ENCODE data around the gene IL13. TPM values are rescaled to one million over a fixed set of nuclear protein-coding genes. Genes with fewer than 3 reads are reported as not detected.

Gene IL13
- total RNA-seq = not detected
- polyA plus RNA-seq = not detected

- ChIA-PET POLR2A (ENCODE audit: partially characterized antibody) (no interaction called here), CTCF (ENCODE audit: partially characterized antibody) (interaction anchor here (1.9 kb wide), 1 partner anchor 58 kb away, joined by 5 read pairs; no protein-coding TSS in a partner anchor)
- no peak for DNase-seq
- Histone ChIP-seq H3K9me3 (ENCODE audit: control insufficient read depth in 1 of 2, low read length in 2 of 2) (no peaks in the 10 kb centered on the region), H3K27ac (ENCODE audit: low read depth, low read length) (no peak within 1 kb of the TSS), H3K27me3 (ENCODE audit: insufficient read depth, low read length) (peaks cover 7% of the 10 kb centered on the region), H3K36me3 (ENCODE audit: insufficient read depth, low read length) (no peaks in the 10 kb centered on the region), H3K4me1 (ENCODE audit: insufficient read depth, low read length) (peaks cover 15% of the 10 kb centered on the region), H3K4me3 (ENCODE audit: low read length in 2 of 2) (no peak within 1 kb of the TSS)
- intact Hi-C loops (cut with micrococcal nuclease) = no loop called here
- Mint-ChIP-seq H3K4me1 (peaks cover 7 to 23% (median 8%) of the 10 kb centered on the region in 4 donors), H3K27ac (no peak within 1 kb of the TSS), H3K9me3 (no peaks in the 10 kb centered on the region), H3K36me3 (no peaks in the 10 kb centered on the region), H3K27me3 (peaks cover 14 to 15% of the 10 kb centered on the region in 2 donors), H3K4me3 (peak within 1 kb of the TSS in 6 of 8 donors; percentile 35 to 64 (median 49))
Measured at GRCh38 chr5:132657676-132658380, at the start of gene IL13. TSS of gene IL13 (plus strand) at chr5:132658173. CDS start at chr5:132658187, 14 bp downstream.

GRCh38 chr5:132611965-132612364 is 46.0 kb upstream of the IL13 start:
- POLR2A ChIA-PET (ENCODE audit: partially characterized antibody) = no interaction called here
- H3K4me1 ChIP-seq (ENCODE audit: insufficient read depth, low read length) = no peaks in the 10 kb centered on the region
- Mint-ChIP-seq H3K4me3 (no peak overlapping the region), H3K27ac (no peak overlapping the region), H3K9me3 (peaks cover 0 to 4% (median 0%) of the 10 kb centered on the region in 8 donors), H3K36me3 (peaks cover 47 to 64% of the 10 kb centered on the region in 2 donors), H3K4me1 (no peaks in the 10 kb centered on the region), H3K27me3 (no peaks in the 10 kb centered on the region)
- intact Hi-C loops (cut with micrococcal nuclease) = loop anchor here (10.0 kb wide), 1 partner anchor 87 kb away; no protein-coding TSS in a partner anchor
- H3K27ac ChIP-seq (ENCODE audit: low read depth, low read length) = no peak overlapping the region
- CTCF ChIA-PET (ENCODE audit: partially characterized antibody) = no interaction called here
- H3K36me3 ChIP-seq (ENCODE audit: insufficient read depth, low read length) = peaks cover 24% of the 10 kb centered on the region
- no peak overlapping the region for H3K4me3 ChIP-seq (ENCODE audit: low read length in 2 of 2)
- no peaks in the 10 kb centered on the region for H3K9me3 ChIP-seq (ENCODE audit: control insufficient read depth in 1 of 2, low read length in 2 of 2)
- H3K27me3 ChIP-seq (ENCODE audit: insufficient read depth, low read length) = no peaks in the 10 kb centered on the region
- no peak for DNase-seq

- peak overlapping the region in 1 of 7 donors; percentile 23 for H3K27ac Mint-ChIP-seq
- H3K36me3 Mint-ChIP-seq = peaks cover 48 to 68% of the 10 kb centered on the region in 2 donors
- no peak overlapping the region for H3K27ac ChIP-seq (ENCODE audit: low read depth, low read length)
- H3K4me3 Mint-ChIP-seq = no peak overlapping the region
- POLR2A ChIA-PET (ENCODE audit: partially characterized antibody) = no interaction called here
- H3K4me1 Mint-ChIP-seq = no peaks in the 10 kb centered on the region
- CTCF ChIA-PET (ENCODE audit: partially characterized antibody) = interaction anchor here (1.0 kb wide), 1 partner anchor 20 kb away, joined by 5 read pairs; no protein-coding TSS in a partner anchor
- no peaks in the 10 kb centered on the region for H3K9me3 ChIP-seq (ENCODE audit: control insufficient read depth in 1 of 2, low read length in 2 of 2)
- no peaks in the 10 kb centered on the region for H3K4me1 ChIP-seq (ENCODE audit: insufficient read depth, low read length)
- H3K4me3 ChIP-seq (ENCODE audit: low read length in 2 of 2) = no peak overlapping the region
- H3K36me3 ChIP-seq (ENCODE audit: insufficient read depth, low read length) = peaks cover 22% of the 10 kb centered on the region
- H3K9me3 Mint-ChIP-seq = peaks cover 0 to 4% (median 0%) of the 10 kb centered on the region in 8 donors
- no peak for DNase-seq
- no peaks in the 10 kb centered on the region for H3K27me3 ChIP-seq (ENCODE audit: insufficient read depth, low read length)
- no peaks in the 10 kb centered on the region for H3K27me3 Mint-ChIP-seq
- intact Hi-C loops (cut with micrococcal nuclease) = loop anchor here (10.0 kb wide), 1 partner anchor 88 kb away; no protein-coding TSS in a partner anchor
Measured at GRCh38 chr5:132612846-132613245, 45.1 kb upstream of the IL13 start.

GRCh38 chr5:132621699-132622098 is 36.3 kb upstream of the IL13 start:
- Histone ChIP-seq H3K27me3 (ENCODE audit: insufficient read depth, low read length) (no peaks in the 10 kb centered on the region), H3K36me3 (ENCODE audit: insufficient read depth, low read length) (peaks cover 3% of the 10 kb centered on the region), H3K27ac (ENCODE audit: low read depth, low read length) (no peak overlapping the region), H3K9me3 (ENCODE audit: control insufficient read depth in 1 of 2, low read length in 2 of 2) (no peaks in the 10 kb centered on the region), H3K4me3 (ENCODE audit: low read length in 2 of 2) (no peak overlapping the region), H3K4me1 (ENCODE audit: insufficient read depth, low read length) (no peaks in the 10 kb centered on the region)
- Mint-ChIP-seq H3K27ac (peak overlapping the region in 1 of 7 donors; percentile 53), H3K36me3 (peaks cover 46 to 58% of the 10 kb centered on the region in 2 donors), H3K4me1 (no peaks in the 10 kb centered on the region), H3K4me3 (no peak overlapping the region), H3K9me3 (no peaks in the 10 kb centered on the region), H3K27me3 (no peaks in the 10 kb centered on the region)
- intact Hi-C loops (cut with micrococcal nuclease) = no loop called here
- DNase-seq = no peak
- POLR2A ChIA-PET (ENCODE audit: partially characterized antibody) = no interaction called here
- CTCF ChIA-PET (ENCODE audit: partially characterized antibody) = no interaction called here

GRCh38 chr5:132622608-132623007 is 35.4 kb upstream of the IL13 start:
- Mint-ChIP-seq H3K27me3 (no peaks in the 10 kb centered on the region), H3K27ac (peak overlapping the region in 1 of 7 donors; percentile 4), H3K4me3 (no peak overlapping the region), H3K36me3 (peaks cover 44 to 54% of the 10 kb centered on the region in 2 donors), H3K9me3 (no peaks in the 10 kb centered on the region), H3K4me1 (peaks cover 0 to 1% (median under 1%) of the 10 kb centered on the region in 4 donors)
- H3K4me3 ChIP-seq (ENCODE audit: low read length in 2 of 2) = no peak overlapping the region
- no peak for DNase-seq
- CTCF ChIA-PET (ENCODE audit: partially characterized antibody) = no interaction called here
- no peaks in the 10 kb centered on the region for H3K27me3 ChIP-seq (ENCODE audit: insufficient read depth, low read length)
- no peak overlapping the region for H3K27ac ChIP-seq (ENCODE audit: low read depth, low read length)
- H3K4me1 ChIP-seq (ENCODE audit: insufficient read depth, low read length) = no peaks in the 10 kb centered on the region
- intact Hi-C loops (cut with micrococcal nuclease) = no loop called here
- H3K9me3 ChIP-seq (ENCODE audit: control insufficient read depth in 1 of 2, low read length in 2 of 2) = no peaks in the 10 kb centered on the region
- POLR2A ChIA-PET (ENCODE audit: partially characterized antibody) = no interaction called here
- H3K36me3 ChIP-seq (ENCODE audit: insufficient read depth, low read length) = no peaks in the 10 kb centered on the region

- H3K27me3 ChIP-seq (ENCODE audit: insufficient read depth, low read length) = no peaks in the 10 kb centered on the region
Measured at GRCh38 chr5:132627470-132627869, 30.5 kb upstream of the IL13 start.

GRCh38 chr5:132628814-132629213 is 29.2 kb upstream of the IL13 start:
- POLR2A ChIA-PET (ENCODE audit: partially characterized antibody) = no interaction called here
- Mint-ChIP-seq H3K36me3 (peaks cover 30% of the 10 kb centered on the region in 2 donors), H3K4me3 (no peak overlapping the region), H3K27me3 (no peaks in the 10 kb centered on the region), H3K9me3 (no peaks in the 10 kb centered on the region), H3K27ac (peak overlapping the region in 2 of 7 donors; percentile 34 to 69), H3K4me1 (peaks cover 10 to 22% (median 14%) of the 10 kb centered on the region in 4 donors)
- DNase-seq = no peak
- H3K9me3 ChIP-seq (ENCODE audit: control insufficient read depth in 1 of 2, low read length in 2 of 2) = no peaks in the 10 kb centered on the region
- H3K36me3 ChIP-seq (ENCODE audit: insufficient read depth, low read length) = no peaks in the 10 kb centered on the region
- no peak overlapping the region for H3K4me3 ChIP-seq (ENCODE audit: low read length in 2 of 2)
- CTCF ChIA-PET (ENCODE audit: partially characterized antibody) = interaction anchor here (2.2 kb wide), 1 partner anchor 102 kb away, joined by 7 read pairs; no protein-coding TSS in a partner anchor
- no peaks in the 10 kb centered on the region for H3K27me3 ChIP-seq (ENCODE audit: insufficient read depth, low read length)
- intact Hi-C loops (cut with micrococcal nuclease) = no loop called here
- H3K4me1 ChIP-seq (ENCODE audit: insufficient read depth, low read length) = peaks cover 7% of the 10 kb centered on the region
- H3K27ac ChIP-seq (ENCODE audit: low read depth, low read length) = no peak overlapping the region

More at GRCh38 chr5:132627470-132627869, 30.5 kb upstream of the IL13 start:
- Histone ChIP-seq H3K4me3 (ENCODE audit: low read length in 2 of 2) (no peak overlapping the region), H3K4me1 (ENCODE audit: insufficient read depth, low read length) (peaks cover 7% of the 10 kb centered on the region), H3K9me3 (ENCODE audit: control insufficient read depth in 1 of 2, low read length in 2 of 2) (no peaks in the 10 kb centered on the region), H3K27ac (ENCODE audit: low read depth, low read length) (no peak overlapping the region), H3K36me3 (ENCODE audit: insufficient read depth, low read length) (no peaks in the 10 kb centered on the region)
- H3K4me3 Mint-ChIP-seq = no peak overlapping the region
- no peak for DNase-seq
- H3K36me3 Mint-ChIP-seq = peaks cover 36 to 41% of the 10 kb centered on the region in 2 donors
- intact Hi-C loops (cut with micrococcal nuclease) = no loop called here
- peak overlapping the region in 2 of 7 donors; percentile 8 to 53 for H3K27ac Mint-ChIP-seq
- H3K9me3 Mint-ChIP-seq = no peaks in the 10 kb centered on the region
- H3K4me1 Mint-ChIP-seq = peaks cover 10 to 22% (median 14%) of the 10 kb centered on the region in 4 donors
- ChIA-PET POLR2A (ENCODE audit: partially characterized antibody) (no interaction called here), CTCF (ENCODE audit: partially characterized antibody) (no interaction called here)
- no peaks in the 10 kb centered on the region for H3K27me3 Mint-ChIP-seq

Measured in CD4-positive, alpha-beta memory T cell (primary cell).